ENCODE results near the gene PCP4.

DNA sequence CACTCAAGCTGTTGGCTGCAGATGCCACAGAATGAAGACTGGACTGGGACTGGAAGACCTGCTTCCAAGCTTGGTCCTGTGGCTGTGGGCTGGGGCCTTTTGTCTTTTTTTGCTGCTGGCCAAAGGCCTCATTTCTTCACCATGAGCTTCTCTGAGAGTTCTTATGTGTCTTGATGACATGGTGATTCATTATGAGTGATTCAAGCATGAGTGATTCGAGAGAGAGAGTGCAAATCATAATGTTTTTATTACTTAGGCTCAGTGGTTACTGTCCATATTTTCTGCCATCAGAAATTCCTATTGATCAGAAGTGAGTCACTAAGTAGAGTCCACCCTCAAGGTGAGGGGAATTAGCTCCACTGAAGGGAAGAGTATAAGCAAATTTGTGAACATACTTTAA lies 94.0 kb downstream of the PCP4 start:
- no peak for TF ChIP-seq POLR2A (IDR thresholded peaks at IDR 0.05)
- TF ChIP-seq, protein P1, sequence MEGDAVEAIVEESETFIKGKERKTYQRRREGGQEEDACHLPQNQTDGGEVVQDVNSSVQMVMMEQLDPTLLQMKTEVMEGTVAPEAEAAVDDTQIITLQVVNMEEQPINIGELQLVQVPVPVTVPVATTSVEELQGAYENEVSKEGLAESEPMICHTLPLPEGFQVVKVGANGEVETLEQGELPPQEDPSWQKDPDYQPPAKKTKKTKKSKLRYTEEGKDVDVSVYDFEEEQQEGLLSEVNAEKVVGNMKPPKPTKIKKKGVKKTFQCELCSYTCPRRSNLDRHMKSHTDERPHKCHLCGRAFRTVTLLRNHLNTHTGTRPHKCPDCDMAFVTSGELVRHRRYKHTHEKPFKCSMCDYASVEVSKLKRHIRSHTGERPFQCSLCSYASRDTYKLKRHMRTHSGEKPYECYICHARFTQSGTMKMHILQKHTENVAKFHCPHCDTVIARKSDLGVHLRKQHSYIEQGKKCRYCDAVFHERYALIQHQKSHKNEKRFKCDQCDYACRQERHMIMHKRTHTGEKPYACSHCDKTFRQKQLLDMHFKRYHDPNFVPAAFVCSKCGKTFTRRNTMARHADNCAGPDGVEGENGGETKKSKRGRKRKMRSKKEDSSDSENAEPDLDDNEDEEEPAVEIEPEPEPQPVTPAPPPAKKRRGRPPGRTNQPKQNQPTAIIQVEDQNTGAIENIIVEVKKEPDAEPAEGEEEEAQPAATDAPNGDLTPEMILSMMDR (IDR thresholded peaks at IDR 0.05 in 8 of 11, conservative IDR thresholded peaks at IDR 0.05 in 3 of 11) = no peak

All from spleen (tissue), 7 donors.